Keratinocyte (primary cell): Measurements from ENCODE around the gene SAMD13. TPM values are rescaled to one million over a fixed set of nuclear protein-coding genes. Genes with fewer than 3 reads are reported as not detected.

Experiments
- DNase-seq: peaks from one replicate; pipeline ENCODE4 v3.0.0-alpha.2; 2011; ENCODE audit warnings: low read depth, missing footprints, low spot score
- FAIRE-seq: peaks from 2 replicates; lab custom pipeline; 2011; peaks lifted over from hg19 to GRCh38; lab: Jason Lieb, UNC
- H2AFZ ChIP-seq: 2 replicates; pipeline ENCODE4 v1.6.0; 2012; ENCODE audit warnings: low read length, control low read depth, inconsistent platforms; ENCODE audit not compliant: control insufficient read depth
- H3K27ac ChIP-seq: 2 replicates; pipeline ENCODE4 v1.5.1; 2011; ENCODE audit warnings: low read length; ENCODE audit not compliant: control insufficient read depth, insufficient read depth
- H3K27me3 ChIP-seq: 3 replicates; pipeline ENCODE4 v1.6.0; 2011; ENCODE audit warnings: low read length; ENCODE audit not compliant: control insufficient read depth, insufficient read depth; ENCODE audit errors: extremely low read depth
- H3K36me3 ChIP-seq, 2 experiments: 2 replicates in 1 of 2; 3 replicates in 1 of 2; pipeline ENCODE4 v1.5.1; 2011; ENCODE audit warnings: low read length in 2 of 2, mild to moderate bottlenecking in 1 of 2; ENCODE audit not compliant: control insufficient read depth in 2 of 2, insufficient read depth in 2 of 2; ENCODE audit errors: extremely low read depth in 1 of 2
- H3K4me1 ChIP-seq: 3 replicates; pipeline ENCODE4 v1.5.1; 2011; ENCODE audit warnings: low read length; ENCODE audit not compliant: control insufficient read depth, insufficient read depth; ENCODE audit errors: extremely low read depth
- H3K4me2 ChIP-seq: 3 replicates; pipeline ENCODE4 v1.6.0; 2011; ENCODE audit warnings: low read depth, low read length; ENCODE audit not compliant: control insufficient read depth, insufficient read depth; ENCODE audit errors: extremely low read depth
- H3K4me3 ChIP-seq, 3 experiments: fragments of 200-600 bp in 1 of 3; sonication (generic) in 1 of 3; 2 replicates in 2 of 3; 3 replicates in 1 of 3; pipeline ENCODE4 v1.5.1; 2011 to 2016; ENCODE audit warnings: low read length in 3 of 3, mild to moderate bottlenecking in 3 of 3, control low read depth in 2 of 3, inconsistent platforms in 1 of 3, low read depth in 1 of 3, mixed read lengths in 1 of 3, mixed run types in 1 of 3, moderate library complexity in 1 of 3; ENCODE audit not compliant: control insufficient read depth in 2 of 3, insufficient read depth in 2 of 3; ENCODE audit errors: extremely low read depth in 1 of 3
- H3K79me2 ChIP-seq: 2 replicates; pipeline ENCODE4 v1.6.0; 2012; ENCODE audit warnings: low read length; ENCODE audit not compliant: control insufficient read depth, insufficient read depth
- H3K9ac ChIP-seq: 3 replicates; pipeline ENCODE4 v1.6.0; 2011; ENCODE audit warnings: low read length; ENCODE audit not compliant: control insufficient read depth, insufficient read depth; ENCODE audit errors: extremely low read depth
- H3K9me1 ChIP-seq: 3 replicates; pipeline ENCODE4 v1.6.0; 2011; ENCODE audit warnings: low read length; ENCODE audit not compliant: control insufficient read depth, insufficient read depth; ENCODE audit errors: extremely low read depth
- H3K9me3 ChIP-seq: 2 replicates; pipeline ENCODE4 v1.5.1; 2012; ENCODE audit warnings: low read depth, low read length; ENCODE audit not compliant: control insufficient read depth
- H4K20me1 ChIP-seq: 3 replicates; pipeline ENCODE4 v1.6.0; 2011; ENCODE audit warnings: low read length; ENCODE audit not compliant: control insufficient read depth, insufficient read depth; ENCODE audit errors: extremely low read depth
- EZH2 ChIP-seq: IDR thresholded peaks from one replicate; pipeline ENCODE4 v1.6.1; 2012; ENCODE audit warnings: inconsistent platforms, mild to moderate bottlenecking, low read length, moderate library complexity
- dilution Hi-C: fragments of 300-500 bp; cut with MboI; formaldehyde crosslinking; loops from one replicate; pipeline ENCODE4 v1.7.0; 2020; ENCODE audit warnings: low sequenced_read_pairs; ENCODE audit not compliant: extremely low pct_ligation_motif_present
- polyA plus RNA-seq, 5 experiments: library from polyadenylated mRNA; depleted of rRNA in 3 of 5; stranded (reverse) in 3 of 5; stranded (forward) in 1 of 5; unstranded in 1 of 5; fragments of >200 nt; gene quantifications; 1 replicate in 1 of 5; 2 replicates in 3 of 5; 3 replicates in 1 of 5; pipeline versions ENCODE4 v1.2.1 to v1.2.3, GENCODE V29; 2011 to 2012; ENCODE audit warnings: missing spikeins in 2 of 5, low read depth in 1 of 5, low replicate concordance in 1 of 5
- TF ChIP-seq, protein P1 (sequence below), 3 experiments: IDR thresholded peaks in 1 of 3; conservative IDR thresholded peaks in 1 of 3; optimal IDR thresholded peaks in 1 of 3; 2 replicates in 2 of 3; 3 replicates in 1 of 3; pipeline versions ENCODE3 to v1.5.1; 2011; ENCODE audit warnings: low read length in 3 of 3, mild to moderate bottlenecking in 3 of 3, moderate library complexity in 2 of 3, control low read depth in 1 of 3, inconsistent platforms in 1 of 3; ENCODE audit not compliant: insufficient read depth in 2 of 3; ENCODE audit errors: extremely low read depth in 1 of 3

SAMD13 gene
- polyA plus RNA-seq, 1 donor (not counting 4 experiments of a cell fraction or from before 2014, with no cell fraction given) = 0.75 TPM

DNA sequence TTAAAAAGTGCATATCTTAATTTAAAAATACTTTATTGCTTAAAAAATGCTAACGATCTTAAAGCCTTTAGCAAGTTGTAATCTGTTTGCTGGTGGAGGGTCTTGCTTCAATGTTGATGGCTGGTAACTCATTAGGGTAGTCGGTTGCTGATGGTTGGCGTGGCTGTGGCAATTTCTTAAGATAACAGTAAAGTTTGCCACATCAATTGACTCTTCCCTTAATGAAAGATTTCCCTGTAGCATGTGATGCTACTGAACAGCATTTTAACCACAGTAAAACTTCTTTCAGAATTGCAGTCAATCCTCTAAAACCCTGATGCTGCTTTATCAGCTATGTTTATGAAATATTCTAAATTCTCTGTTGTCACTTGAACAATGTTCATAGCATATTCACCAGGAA is 6.8 kb upstream of the SAMD13 start:
- no peaks in the 10 kb centered on the region for H3K27me3 ChIP-seq
- FAIRE-seq (no peak), DNase-seq (no peak)
- dilution Hi-C loops = no loop called here
- H3K4me3 ChIP-seq = no peak overlapping the region
- H3K79me2 ChIP-seq = no peaks in the 10 kb centered on the region
- no peak overlapping the region for H3K9ac ChIP-seq
- no peak overlapping the region for H3K27ac ChIP-seq
- H2AFZ ChIP-seq = no peak overlapping the region
- no peaks in the 10 kb centered on the region for H3K9me3 ChIP-seq
- no peaks in the 10 kb centered on the region for H3K36me3 ChIP-seq
- no peak overlapping the region for H3K4me2 ChIP-seq
- TF ChIP-seq, protein P1, sequence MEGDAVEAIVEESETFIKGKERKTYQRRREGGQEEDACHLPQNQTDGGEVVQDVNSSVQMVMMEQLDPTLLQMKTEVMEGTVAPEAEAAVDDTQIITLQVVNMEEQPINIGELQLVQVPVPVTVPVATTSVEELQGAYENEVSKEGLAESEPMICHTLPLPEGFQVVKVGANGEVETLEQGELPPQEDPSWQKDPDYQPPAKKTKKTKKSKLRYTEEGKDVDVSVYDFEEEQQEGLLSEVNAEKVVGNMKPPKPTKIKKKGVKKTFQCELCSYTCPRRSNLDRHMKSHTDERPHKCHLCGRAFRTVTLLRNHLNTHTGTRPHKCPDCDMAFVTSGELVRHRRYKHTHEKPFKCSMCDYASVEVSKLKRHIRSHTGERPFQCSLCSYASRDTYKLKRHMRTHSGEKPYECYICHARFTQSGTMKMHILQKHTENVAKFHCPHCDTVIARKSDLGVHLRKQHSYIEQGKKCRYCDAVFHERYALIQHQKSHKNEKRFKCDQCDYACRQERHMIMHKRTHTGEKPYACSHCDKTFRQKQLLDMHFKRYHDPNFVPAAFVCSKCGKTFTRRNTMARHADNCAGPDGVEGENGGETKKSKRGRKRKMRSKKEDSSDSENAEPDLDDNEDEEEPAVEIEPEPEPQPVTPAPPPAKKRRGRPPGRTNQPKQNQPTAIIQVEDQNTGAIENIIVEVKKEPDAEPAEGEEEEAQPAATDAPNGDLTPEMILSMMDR (optimal IDR thresholded peaks at IDR 0.05 in 1 of 3, IDR thresholded peaks at IDR 0.05 in 1 of 3, conservative IDR thresholded peaks at IDR 0.05 in 1 of 3; ENCODE audit: extremely low read depth in 1 of 3, insufficient read depth in 2 of 3, low read length in 3 of 3) = no peak
- no peak for TF ChIP-seq EZH2
- no peaks in the 10 kb centered on the region for H3K9me1 ChIP-seq
- peaks cover 7% of the 10 kb centered on the region for H3K4me1 ChIP-seq
- no peaks in the 10 kb centered on the region for H4K20me1 ChIP-seq

DNA sequence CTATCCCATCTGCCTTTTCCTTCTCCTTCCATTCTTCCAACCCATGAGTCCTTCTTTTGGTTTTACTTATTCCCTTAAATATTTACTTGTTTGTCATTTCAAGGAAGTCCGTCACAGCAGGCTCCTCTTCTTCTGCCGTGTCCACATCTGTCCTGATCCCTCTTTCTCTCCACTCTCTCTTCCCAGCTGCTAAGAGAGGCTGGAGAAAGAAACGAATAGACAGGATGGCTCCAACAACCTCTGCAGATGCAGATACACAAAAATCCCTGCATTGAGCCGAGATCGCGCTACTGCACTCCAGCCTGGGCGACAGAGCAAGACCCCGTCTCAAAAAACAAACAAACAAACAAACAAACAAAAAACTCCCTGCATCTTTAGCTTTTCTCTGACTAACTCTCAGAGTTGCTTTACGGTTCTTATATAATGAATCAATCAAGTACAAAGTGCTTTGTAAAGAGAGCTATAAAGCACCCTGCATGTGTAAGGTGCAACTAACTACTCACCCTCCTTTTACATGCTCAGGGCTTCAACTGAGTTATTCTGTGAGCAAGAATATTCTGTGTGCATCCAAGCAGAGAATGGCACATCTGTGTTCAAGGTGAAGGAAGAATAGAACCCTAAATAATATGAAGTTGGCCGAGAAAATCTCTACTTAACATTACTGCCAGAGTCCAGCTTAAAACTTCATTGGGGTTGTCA is 3.8 kb upstream of the SAMD13 start:
- Histone ChIP-seq H3K36me3 (no peaks in the 10 kb centered on the region), H3K27ac (no peak overlapping the region), H3K27me3 (no peaks in the 10 kb centered on the region), H4K20me1 (no peaks in the 10 kb centered on the region), H3K9ac (no peak overlapping the region), H3K79me2 (no peaks in the 10 kb centered on the region), H2AFZ (peak overlapping the region; percentile 46), H3K9me1 (no peaks in the 10 kb centered on the region), H3K4me2 (peak overlapping the region; percentile 86), H3K4me3 (peak overlapping the region; percentile 74 to 91 (median 90)), H3K9me3 (no peaks in the 10 kb centered on the region), H3K4me1 (peaks cover 14% of the 10 kb centered on the region)
- FAIRE-seq (no peak), DNase-seq (no peak)
- dilution Hi-C loops = no loop called here
- no peak for TF ChIP-seq EZH2
- TF ChIP-seq, protein P1 (optimal IDR thresholded peaks at IDR 0.05 in 1 of 3, IDR thresholded peaks at IDR 0.05 in 1 of 3, conservative IDR thresholded peaks at IDR 0.05 in 1 of 3; ENCODE audit: extremely low read depth in 1 of 3, insufficient read depth in 2 of 3, low read length in 3 of 3) = no peak
